GM21825 (cell line): ENCODE results near the gene NOS3.
"Not testable (repeated sequence)": the region's sequence is repeated elsewhere in the genome, so short reads cannot be mapped to it uniquely, and the experiment has no call there.

Experiments
- ATAC-seq: cut with Tn5 transposase; IDR thresholded peaks from one replicate; pipeline ENCODE4 v1.9.1; 2021; ENCODE audit warnings: mild to moderate bottlenecking, moderate library complexity; ENCODE audit not compliant: unreplicated experiment

The NOS3 gene

DNA sequence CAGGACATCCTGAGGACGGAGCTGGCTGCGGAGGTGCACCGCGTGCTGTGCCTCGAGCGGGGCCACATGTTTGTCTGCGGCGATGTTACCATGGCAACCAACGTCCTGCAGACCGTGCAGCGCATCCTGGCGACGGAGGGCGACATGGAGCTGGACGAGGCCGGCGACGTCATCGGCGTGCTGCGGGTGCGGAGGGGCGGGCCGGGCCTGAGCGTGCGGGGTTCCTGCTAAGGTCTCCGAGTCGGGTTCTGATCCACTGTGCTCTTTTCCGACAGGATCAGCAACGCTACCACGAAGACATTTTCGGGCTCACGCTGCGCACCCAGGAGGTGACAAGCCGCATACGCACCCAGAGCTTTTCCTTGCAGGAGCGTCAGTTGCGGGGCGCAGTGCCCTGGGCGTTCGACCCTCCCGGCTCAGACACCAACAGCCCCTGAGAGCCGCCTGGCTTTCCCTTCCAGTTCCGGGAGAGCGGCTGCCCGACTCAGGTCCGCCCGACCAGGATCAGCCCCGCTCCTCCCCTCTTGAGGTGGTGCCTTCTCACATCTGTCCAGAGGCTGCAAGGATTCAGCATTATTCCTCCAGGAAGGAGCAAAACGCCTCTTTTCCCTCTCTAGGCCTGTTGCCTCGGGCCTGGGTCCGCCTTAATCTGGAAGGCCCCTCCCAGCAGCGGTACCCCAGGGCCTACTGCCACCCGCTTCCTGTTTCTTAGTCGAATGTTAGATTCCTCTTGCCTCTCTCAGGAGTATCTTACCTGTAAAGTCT, 23.1 kb downstream of the NOS3 start:
- no peak for ATAC-seq

GRCh38 chr7:151014950-151015349, 24.1 kb downstream of the NOS3 start:
- ATAC-seq: no peak

DNA sequence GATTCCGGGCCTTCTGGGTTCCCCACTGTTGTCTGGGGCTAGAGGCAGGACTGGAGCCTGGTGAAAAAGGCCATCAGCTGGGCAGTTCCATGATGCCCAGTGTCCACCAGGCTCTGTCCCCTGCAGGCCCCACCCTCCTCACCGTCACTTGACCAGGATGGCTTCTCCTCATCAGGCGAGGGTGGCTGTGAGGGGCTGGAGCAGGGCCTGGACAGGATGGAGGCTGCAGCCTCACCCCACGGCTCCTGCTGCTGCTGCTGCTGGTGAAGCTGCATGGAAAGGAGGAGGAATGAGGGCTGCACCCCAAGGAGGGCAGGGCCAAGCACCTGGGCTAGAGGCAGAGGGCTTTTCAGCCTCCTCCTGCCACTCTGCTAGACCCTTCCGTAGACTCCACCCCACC, 25.1 kb downstream of the NOS3 start:
- ATAC-seq: no peak

GRCh38 chr7:151016505-151016904, 25.7 kb downstream of the NOS3 start:
- ATAC-seq: no peak

DNA sequence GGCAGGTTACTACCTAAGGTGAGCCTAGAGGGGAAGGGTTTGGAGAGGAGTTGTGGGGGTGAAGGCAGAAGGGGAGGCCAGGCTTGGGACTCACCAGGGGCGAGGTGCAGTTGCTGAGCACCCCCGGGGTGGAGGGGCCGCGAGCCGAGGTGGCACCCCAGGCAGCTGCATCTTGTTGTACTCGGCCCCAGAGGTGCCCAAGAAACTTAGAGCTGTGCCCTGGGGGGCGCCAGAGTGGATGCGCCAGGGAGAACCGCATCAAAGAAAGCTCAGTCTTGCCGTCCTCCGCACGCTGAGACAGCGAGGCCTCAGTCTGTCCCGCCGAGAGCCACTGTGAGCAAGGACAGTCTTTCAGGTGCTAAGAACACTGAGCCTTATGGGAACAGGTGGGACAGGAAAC, 26.1 kb downstream of the NOS3 start:
- no peak for ATAC-seq

DNA sequence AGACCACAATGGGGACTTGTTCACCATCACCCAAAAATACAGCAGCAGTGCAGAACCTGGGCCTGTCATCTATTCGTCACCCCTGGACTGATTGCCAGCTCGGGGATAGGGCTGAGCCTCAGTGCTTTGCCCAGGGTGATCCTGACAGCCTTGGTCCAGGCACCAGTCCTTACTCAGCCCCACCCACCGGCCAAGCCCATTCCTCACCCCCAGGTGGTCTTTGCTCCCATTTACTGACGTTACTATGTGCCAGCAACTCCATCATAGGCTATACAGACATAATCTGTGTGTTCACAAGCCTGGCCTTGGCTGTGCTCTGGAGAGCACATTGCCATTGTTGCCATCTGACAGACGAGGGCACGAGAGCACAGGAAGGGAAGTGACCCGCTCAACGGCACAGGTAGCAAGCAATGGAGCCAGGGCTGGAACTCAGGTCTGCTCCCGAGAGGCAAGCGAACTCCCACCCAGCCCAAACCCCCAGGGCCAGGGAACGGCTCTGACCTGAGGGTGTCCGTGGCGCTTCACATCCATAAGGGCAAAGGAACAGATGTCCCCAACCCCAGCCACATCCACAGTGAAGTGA, 26.6 kb downstream of the NOS3 start:
- no peak for ATAC-seq

DNA sequence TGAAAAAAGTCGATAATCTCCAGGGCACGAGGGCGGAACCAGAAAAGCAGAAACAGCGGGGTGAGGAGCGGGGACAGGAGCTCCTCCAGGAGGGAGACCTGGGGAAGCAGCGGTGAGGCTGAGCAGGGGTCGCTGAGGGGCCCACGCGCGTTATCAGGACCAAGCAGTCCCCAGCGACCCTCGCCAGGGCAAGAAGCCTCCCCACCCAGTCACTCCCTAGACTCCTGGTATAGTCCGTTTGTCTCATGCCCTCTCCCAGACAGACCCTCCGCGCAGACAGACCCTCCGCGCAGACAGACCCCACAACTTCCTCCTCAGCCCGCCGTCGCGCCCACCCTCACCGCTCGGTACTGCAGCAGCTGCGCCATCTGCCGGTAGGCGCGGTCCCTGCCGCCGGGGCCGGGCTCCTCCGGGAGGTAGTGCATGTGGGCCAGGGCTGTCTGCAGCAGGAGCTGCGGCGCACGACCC, 27.2 kb downstream of the NOS3 start:
- ATAC-seq: peak; percentile 65

DNA sequence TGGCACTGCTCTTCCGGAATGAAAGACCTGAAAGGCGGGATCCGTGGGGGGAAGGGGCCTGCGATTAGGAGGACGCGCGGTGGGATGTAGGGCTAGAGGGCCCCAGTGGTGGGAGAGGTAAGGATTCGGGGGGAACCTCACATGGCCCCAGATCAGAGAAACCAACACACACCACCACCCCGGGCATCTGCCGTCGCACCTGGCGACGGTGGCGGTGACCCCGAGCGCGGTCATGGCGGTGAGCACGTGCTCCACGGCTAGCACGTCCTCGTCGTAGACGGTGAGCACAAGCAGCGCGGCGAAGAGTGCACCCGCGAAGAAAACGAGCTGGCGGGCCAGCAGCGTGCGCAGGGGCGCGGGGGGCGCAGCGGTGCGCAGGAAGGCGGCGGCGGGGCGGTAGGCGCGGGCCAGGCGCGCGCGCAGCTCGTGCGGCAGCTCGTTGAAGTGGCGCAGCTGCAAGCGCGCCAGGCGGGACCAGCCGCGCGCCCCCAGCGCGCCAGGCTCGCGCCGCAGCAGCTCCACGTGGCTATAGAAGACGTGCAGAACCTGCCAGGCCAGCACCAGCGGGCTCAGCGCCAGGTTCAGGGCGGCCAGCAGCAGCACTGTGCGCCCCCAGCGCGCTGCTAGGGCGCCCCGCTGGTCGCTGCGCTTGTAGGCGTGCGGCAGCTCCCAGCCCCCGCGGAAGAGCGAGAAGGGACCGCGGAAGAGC, 27.8 kb downstream of the NOS3 start:
- ATAC-seq: no peak

GRCh38 chr7:151019130-151019447, 28.3 kb downstream of the NOS3 start:
- no peak for ATAC-seq

DNA sequence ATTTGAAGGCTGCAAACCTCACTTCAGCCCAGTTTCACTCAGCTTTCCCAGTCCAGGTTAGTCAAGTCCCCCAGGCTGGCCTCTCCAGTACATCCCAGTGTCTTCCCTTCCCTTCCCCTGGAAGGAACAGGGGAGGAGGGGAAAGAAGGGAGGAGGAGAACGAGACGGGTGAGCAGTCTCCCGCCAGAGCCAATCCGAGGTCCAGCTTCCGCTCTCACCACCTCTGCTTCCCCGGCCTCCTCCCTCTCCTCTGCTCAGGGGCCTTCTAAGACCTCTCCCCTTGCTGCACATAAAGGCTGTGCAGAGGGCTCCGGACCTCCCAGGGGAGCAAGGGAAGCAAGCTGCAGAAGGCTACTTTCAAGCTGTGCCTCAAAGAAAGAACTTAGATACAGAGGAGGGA, 29.4 kb downstream of the NOS3 start:
- ATAC-seq: no peak

DNA sequence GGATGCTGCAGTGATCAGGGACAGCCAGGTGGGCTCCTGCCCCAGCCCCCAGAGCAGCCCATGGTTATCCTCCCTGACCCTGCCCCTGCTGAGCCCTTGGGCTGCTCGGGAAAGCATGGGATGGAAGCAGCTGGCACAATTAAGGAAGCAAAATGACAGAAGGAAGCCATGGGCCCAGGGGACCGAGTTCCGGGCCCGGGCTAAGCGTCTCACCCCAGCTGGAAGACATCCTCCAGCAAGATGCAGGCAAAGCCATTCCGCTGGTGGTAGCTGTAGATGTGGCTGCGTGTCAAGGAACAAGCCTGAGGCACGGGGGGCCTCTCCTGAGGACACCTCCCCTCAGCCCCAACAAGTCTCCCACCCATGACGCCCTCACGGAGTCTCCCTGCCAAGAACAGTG, 32.4 kb downstream of the NOS3 start:
- no peak for ATAC-seq

GRCh38 chr7:151024435-151025056, 33.7 kb downstream of the NOS3 start, which contains the start of gene ATG9B:
TSS of gene ATG9B (minus strand) at chr7:151024494. CDS start at chr7:151024423, 71 bp downstream.
- no peak for ATAC-seq

DNA sequence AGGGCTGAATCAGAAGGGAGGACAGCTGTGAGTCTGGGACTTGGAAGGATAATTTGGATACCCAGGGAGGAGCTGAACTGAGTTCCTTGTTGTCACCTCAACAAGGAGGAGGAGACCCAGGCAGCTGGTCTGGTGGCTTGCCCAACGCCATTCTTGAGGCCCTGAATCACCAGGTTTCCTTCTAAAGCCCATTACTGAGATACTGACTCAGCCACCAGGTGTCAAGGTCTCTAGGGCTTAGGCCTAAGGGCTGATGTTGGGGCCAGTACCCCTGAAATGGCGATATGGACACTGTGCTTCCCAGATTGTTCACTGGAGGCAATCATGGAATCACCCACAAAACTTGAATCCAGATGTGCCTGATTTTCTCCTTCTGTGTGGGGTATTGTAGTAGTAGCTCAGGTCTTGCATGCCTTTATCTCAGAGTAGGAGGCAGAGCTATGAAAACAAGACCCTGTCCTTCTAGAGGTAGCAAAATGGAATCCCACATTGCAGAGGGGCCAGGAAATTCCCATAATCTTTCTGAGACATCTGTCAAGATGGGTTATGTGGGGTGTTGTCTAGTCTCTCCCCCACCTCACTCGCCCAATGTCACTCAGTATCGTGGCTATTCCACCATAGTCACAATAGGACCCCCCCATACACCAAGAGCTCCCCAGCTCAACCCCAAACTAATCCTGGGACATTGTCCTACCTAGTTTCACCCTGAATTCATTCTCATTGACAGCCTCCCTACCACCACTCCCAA, 35.3 kb downstream of the NOS3 start:
- ATAC-seq: no peak

- not testable (repeated sequence) for ATAC-seq
Measured at GRCh38 chr7:151026771-151027727, 36.2 kb downstream of the NOS3 start.

DNA sequence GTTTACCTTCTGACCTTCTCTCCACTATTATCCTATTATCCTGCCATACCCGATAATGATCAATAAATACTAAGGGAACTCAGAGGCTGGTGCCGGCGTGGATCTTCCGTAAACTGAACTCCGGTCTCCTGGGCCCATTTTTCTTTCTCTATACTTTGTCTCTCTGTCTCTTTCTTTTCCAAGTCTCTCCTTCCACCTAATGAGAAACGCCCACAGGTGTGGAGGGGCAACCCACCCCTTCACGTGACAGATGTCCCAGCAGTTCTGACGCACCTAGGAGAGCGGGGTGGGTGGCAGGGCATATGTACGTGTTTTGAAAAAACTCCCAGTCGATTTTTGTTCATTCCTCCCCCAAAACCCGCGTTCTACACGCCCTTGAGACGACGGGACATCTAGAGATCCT, 36.9 kb downstream of the NOS3 start:
- ATAC-seq: not testable (repeated sequence)

DNA sequence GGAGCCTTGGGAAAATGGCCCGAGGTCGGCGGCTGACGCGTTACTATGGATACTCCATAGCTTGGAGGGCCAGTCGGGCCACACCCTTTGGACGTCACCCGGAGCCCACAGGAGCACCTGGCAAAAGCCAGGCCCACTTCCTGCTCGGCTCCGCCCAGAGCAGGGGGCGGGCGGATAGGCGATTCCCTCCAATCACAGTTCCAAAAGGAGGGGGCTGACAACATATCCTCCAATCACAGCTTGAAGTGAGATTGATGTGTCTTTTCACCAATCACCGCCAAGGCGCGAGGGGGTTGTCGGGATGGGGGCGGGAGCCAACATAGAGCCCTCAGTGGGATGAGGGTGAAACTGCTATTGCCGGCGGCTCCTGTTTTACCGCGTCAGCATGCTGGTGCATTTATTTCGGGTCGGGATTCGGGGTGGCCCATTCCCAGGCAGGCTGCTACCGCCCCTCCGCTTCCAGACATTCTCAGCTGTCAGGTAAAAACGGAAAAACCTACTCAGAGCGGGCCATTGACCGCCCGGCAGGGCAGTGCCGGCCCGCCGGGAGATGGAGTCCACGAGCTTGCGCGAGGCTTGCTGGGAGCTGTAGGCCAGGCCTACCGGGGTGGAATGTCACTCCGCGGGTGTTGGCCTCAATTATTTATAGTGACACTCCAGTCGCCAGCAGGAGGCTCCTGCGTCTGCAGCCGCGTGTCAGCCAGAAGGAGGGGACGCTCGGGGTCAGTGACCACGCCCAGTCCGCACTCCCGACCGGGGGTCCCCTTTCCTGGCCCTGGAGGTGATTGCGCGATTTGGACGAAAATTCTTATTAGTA, 37.5 kb downstream of the NOS3 start, which contains the start of gene ABCB8:
Gene ABCB8 (plus strand): TSS at position 320 of the 817 bp plus-strand sequence. CDS start 66 bp downstream, at position 386.
- ATAC-seq: peak; percentile 96

GRCh38 chr7:151028948-151029501, 38.2 kb downstream of the NOS3 start:
- no peak for ATAC-seq

DNA sequence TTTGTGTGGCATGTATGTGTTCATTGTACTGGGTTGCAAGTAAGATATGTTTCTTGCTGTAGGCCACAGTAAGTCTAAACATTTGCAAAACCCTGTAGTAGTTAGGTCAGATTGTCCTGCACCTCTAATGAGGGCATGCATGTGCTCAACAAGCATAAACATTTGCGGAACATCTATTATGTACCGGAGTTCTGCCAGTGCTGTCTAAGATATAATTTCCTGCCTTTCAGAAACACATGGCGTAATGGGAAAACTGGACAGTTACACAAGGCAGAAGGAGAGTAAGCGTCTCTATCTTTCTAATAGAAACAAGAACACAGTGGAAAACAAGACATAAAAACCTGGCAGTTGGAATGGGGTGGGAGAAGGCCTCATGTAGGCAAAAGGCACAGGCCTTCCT, 40.2 kb downstream of the NOS3 start:
- ATAC-seq: no peak
